Gastrocnemius medialis (tissue), 4 donors: ENCODE results near the gene ALK. TPM values are rescaled to one million over a fixed set of nuclear protein-coding genes. Genes with fewer than 3 reads are reported as not detected.

Experiments
- ATAC-seq, 2 donors: fragments of 150-250 bp; one replicate each; pipeline ENCODE4 v1.9.1; 2016
- DNase-seq, 2 donors: peaks; one replicate each; pipeline ENCODE4 v3.0.0-alpha.2; 2019
- H3K27ac ChIP-seq, 4 donors: fragments of 200-600 bp; sonication (generic); 1 replicate in 1 of 4; 2 replicates in 3 of 4; pipeline ENCODE4 v1.5.1; 2016 to 2018; ENCODE audit warnings: mild to moderate bottlenecking in 2 of 4, moderate library complexity in 1 of 4
- H3K27me3 ChIP-seq, 3 donors: fragments of 200-600 bp; sonication (generic) in 2 of 3; 1 replicate in 1 of 3; 2 replicates in 2 of 3; pipeline versions ENCODE4 v1.5.1 to v1.6.0; 2016 to 2019; ENCODE audit warnings: mild to moderate bottlenecking in 1 of 3, moderate library complexity in 1 of 3
- H3K36me3 ChIP-seq, 2 donors: fragments of 200-600 bp; sonication (generic) in 1 of 2; one replicate each; pipeline ENCODE4 v1.5.1; 2017 to 2018
- H3K4me1 ChIP-seq, 2 donors: fragments of 200-600 bp; sonication (generic) in 1 of 2; one replicate each; pipeline ENCODE4 v1.5.1; 2016 to 2017; ENCODE audit warnings: mild to moderate bottlenecking in 2 of 2
- H3K4me3 ChIP-seq, 4 donors: fragments of 200-600 bp; sonication (generic) in 3 of 4; 1 replicate in 1 of 4; 2 replicates in 3 of 4; pipeline ENCODE4 v1.5.1; 2016 to 2019; ENCODE audit warnings: mild to moderate bottlenecking in 2 of 4
- H3K9me3 ChIP-seq, 3 donors: fragments of 200-600 bp; sonication (generic) in 2 of 3; 1 replicate in 1 of 3; 2 replicates in 2 of 3; pipeline ENCODE4 v1.5.1; 2016 to 2019
- CTCF ChIP-seq, 5 experiments: fragments of 450-650 bp in 3 of 5; fragments of 200-600 bp in 2 of 5; sonication (generic) in 2 of 5; IDR thresholded peaks in 4 of 5; conservative IDR thresholded peaks in 1 of 5; 1 replicate in 4 of 5; 2 replicates in 1 of 5; pipeline ENCODE4 v1.5.1; 2016 to 2019; ENCODE audit warnings: antibody characterized with exemption in 5 of 5, mild to moderate bottlenecking in 3 of 5, moderate library complexity in 3 of 5
- POLR2A ChIP-seq, 2 donors: fragments of 450-650 bp; IDR thresholded peaks; one replicate each; pipeline ENCODE4 v1.6.1; 2017; ENCODE audit warnings: antibody characterized with exemption in 2 of 2, mild to moderate bottlenecking in 2 of 2, moderate library complexity in 2 of 2
- in situ Hi-C, 4 donors: fragments of 200-750 bp; cut with MboI; loops; one replicate each; pipeline versions ENCODE4 v1.15.0 to v1.8.0; 2017; ENCODE audit warnings: low sequenced_read_pairs in 4 of 4
- intact Hi-C: fragments of 100-400 bp; cut with DNase I; formaldehyde crosslinking; loops from one replicate; pipeline ENCODE4 v1.15.1; 2023; ENCODE audit warnings: low total_unique reads
- total RNA-seq, 4 donors: library from RNA; depleted of rRNA; stranded (reverse); fragments of >200 nt; gene quantifications; one replicate each; pipeline versions ENCODE4 v1.1.0 to v1.2.3, GENCODE V29; 2016

Gene ALK
- total RNA-seq, 4 donors from 2014 or later = not detected

DNA sequence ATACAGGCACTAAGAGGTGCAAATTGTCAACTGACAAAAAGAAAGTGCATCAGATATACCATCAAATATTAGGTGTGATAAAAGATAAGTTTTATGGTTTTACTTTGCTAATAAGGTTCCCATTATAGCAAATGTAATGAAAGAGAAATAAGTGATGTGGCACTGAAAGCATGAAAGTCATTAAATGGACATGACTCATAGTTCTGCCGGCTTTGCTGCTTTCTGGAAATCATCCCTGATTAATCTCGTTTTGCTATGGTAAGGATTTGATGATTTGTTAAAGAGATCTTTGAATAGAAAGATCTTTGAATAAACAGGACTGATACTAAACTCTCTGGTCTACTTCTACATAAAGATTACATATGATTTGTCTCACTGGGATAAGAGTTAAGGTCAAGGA lies 733.5 kb downstream of the ALK start:
- no peak for DNase-seq
- Histone ChIP-seq H3K36me3 (peaks cover 0 to 2% of the 10 kb centered on the region in 2 donors), H3K4me3 (no peak overlapping the region), H3K27ac (no peak overlapping the region), H3K9me3 (no peaks in the 10 kb centered on the region), H3K4me1 (peaks cover 0 to 13% of the 10 kb centered on the region in 2 donors), H3K27me3 (no peaks in the 10 kb centered on the region)
- intact Hi-C loops = loop anchor here (10.0 kb wide), 1 partner anchor 1503 kb away; no protein-coding TSS in a partner anchor
- no peak for TF ChIP-seq POLR2A (IDR thresholded peaks at IDR 0.05)
- TF ChIP-seq CTCF (IDR thresholded peaks at IDR 0.05 in 4 of 5, conservative IDR thresholded peaks at IDR 0.05 in 1 of 5) = no peak
- in situ Hi-C loops = loop anchor here in 3 of 4 donors (25.0 kb wide), 1 partner anchor 376 kb away; the partner anchor contains the start of gene SPDYA (in 3 of the 3)
- ATAC-seq = no peak

DNA sequence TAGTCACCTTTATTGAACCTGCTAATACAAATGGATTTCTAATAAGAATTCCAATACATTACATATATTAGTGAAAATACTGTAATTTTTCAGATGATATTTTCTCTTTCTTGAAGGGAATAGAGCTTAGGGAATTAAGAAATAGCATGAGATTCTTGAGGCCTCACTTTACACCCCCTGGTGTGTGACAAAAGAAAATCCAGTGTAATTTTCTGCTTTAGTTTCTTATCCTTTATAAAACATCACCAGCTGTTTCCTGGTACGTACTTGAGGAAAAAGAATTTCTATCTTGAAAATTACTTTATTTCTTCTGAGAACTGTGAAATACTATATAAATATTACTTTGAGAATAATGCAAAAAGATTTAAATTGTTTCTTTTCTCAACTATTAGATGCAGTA lies 734.6 kb downstream of the ALK start:
- no peak for ATAC-seq
- H3K9me3 ChIP-seq = no peaks in the 10 kb centered on the region
- in situ Hi-C loops = loop anchor here in 3 of 4 donors (25.0 kb wide), 1 partner anchor 375 kb away; the partner anchor contains the start of gene SPDYA (in 3 of the 3)
- H3K4me1 ChIP-seq = peaks cover 4 to 15% of the 10 kb centered on the region in 2 donors
- no peak for DNase-seq
- peaks cover 0 to 13% of the 10 kb centered on the region in 2 donors for H3K36me3 ChIP-seq
- intact Hi-C loops = loop anchor here (10.0 kb wide), 1 partner anchor 1502 kb away; no protein-coding TSS in a partner anchor
- TF ChIP-seq CTCF (IDR thresholded peaks at IDR 0.05 in 4 of 5, conservative IDR thresholded peaks at IDR 0.05 in 1 of 5) (no peak), POLR2A (IDR thresholded peaks at IDR 0.05) (no peak)
- no peak overlapping the region for H3K4me3 ChIP-seq
- no peaks in the 10 kb centered on the region for H3K27me3 ChIP-seq
- no peak overlapping the region for H3K27ac ChIP-seq

DNA sequence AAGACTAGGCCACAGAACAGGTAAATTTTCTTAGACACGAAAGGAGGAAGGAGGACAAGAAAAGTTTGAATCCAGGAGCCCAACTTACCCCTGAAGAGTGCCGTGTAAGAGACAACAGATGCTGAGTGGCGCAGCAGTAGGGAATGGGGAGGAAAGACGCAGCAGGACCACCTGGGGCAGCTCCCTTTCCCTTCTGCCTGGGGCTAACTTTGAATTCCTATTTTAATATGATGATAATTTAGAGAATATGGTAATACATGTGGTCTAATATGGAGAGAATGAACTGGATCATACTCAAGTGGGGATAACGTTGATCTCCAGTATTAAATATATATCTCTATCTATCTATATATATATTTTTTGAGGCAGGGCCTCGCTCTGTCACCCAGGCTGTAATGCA lies 736.9 kb downstream of the ALK start:
- in situ Hi-C loops = loop anchor here in 3 of 4 donors (25.0 kb wide), 1 partner anchor 372 kb away; the partner anchor contains the start of gene SPDYA (in 3 of the 3)

DNA sequence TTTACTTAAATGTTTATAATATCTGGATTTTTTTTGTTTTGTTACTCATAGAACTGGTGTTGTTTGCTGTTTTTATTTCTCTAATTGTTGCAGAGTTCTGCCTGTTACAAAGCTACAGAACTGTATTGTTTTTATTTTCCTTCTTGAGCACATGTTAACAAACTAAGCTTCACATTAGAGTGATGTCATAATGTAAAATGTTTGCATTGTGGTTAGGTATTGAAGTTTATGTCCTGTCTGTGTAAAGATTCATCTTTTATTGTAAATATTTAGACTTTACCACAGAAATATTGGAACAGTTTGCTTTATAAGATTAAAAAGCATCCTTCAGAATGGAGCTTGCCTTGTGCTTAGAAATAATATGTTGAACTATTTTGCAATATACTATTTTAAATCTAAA lies 738.5 kb downstream of the ALK start:
- Histone ChIP-seq H3K4me1 (peaks cover 4 to 15% of the 10 kb centered on the region in 2 donors), H3K9me3 (no peaks in the 10 kb centered on the region), H3K27me3 (no peaks in the 10 kb centered on the region), H3K27ac (peak overlapping the region in 2 of 4 donors; percentile 1 to 48), H3K36me3 (peaks cover 0 to 21% of the 10 kb centered on the region in 2 donors), H3K4me3 (no peak overlapping the region)
- no peak for TF ChIP-seq POLR2A (IDR thresholded peaks at IDR 0.05)
- TF ChIP-seq CTCF (IDR thresholded peaks at IDR 0.05 in 4 of 5, conservative IDR thresholded peaks at IDR 0.05 in 1 of 5) = no peak
- DNase-seq (no peak), ATAC-seq (no peak)
- intact Hi-C loops = loop anchor here (10.0 kb wide), 1 partner anchor 1498 kb away; no protein-coding TSS in a partner anchor
- in situ Hi-C loops = loop anchor here in 3 of 4 donors (25.0 kb wide), 1 partner anchor 371 kb away; the partner anchor contains the start of gene SPDYA (in 3 of the 3)

More for the DNA sequence above, 736.9 kb downstream of the ALK start:
- intact Hi-C loops = loop anchor here (10.0 kb wide), 1 partner anchor 1500 kb away; no protein-coding TSS in a partner anchor
- ATAC-seq (no peak), DNase-seq (no peak)
- TF ChIP-seq CTCF (IDR thresholded peaks at IDR 0.05 in 4 of 5, conservative IDR thresholded peaks at IDR 0.05 in 1 of 5) (no peak), POLR2A (IDR thresholded peaks at IDR 0.05) (no peak)
- no peaks in the 10 kb centered on the region for H3K9me3 ChIP-seq
- H3K27me3 ChIP-seq = no peaks in the 10 kb centered on the region
- H3K4me3 ChIP-seq = no peak overlapping the region
- peak overlapping the region in 3 of 4 donors; percentile 19 to 48 (median 30) for H3K27ac ChIP-seq
- H3K36me3 ChIP-seq = peaks cover 0 to 21% of the 10 kb centered on the region in 2 donors
- H3K4me1 ChIP-seq = peaks cover 4 to 15% of the 10 kb centered on the region in 2 donors
